ENCODE measurements around the gene COL4A3.

The COL4A3 gene

DNA sequence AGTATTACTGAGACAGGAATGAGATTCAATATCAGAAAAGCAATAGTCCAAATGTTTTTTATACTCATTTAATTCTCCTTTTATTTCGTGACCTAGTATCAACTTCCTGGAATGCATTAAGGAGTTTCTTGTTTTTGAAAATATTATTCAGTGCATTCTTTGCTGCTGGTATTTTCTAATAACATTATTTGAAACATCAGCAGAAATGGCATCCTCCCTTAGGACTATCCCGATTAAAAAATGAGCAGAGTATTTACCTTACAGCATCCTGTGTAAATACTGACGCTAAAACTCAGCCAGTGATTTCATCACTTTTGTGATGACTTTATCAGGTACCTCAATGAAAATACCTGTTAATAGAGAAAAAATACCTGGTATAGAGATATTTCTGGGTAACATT, 16.3 kb downstream of the COL4A3 start:
- TF ChIP-seq TEAD4 (IDR thresholded peaks at IDR 0.05) (no peak), MAX (IDR thresholded peaks at IDR 0.05) (no peak), ZBTB7A (IDR thresholded peaks at IDR 0.05; ENCODE audit: low read depth) (no peak), CEBPB (IDR thresholded peaks at IDR 0.05) (no peak), CREB1 (IDR thresholded peaks at IDR 0.05; ENCODE audit: low read depth) (no peak), USF1 (IDR thresholded peaks at IDR 0.05) (no peak), NFIC (IDR thresholded peaks at IDR 0.05) (no peak), TCF12 (IDR thresholded peaks at IDR 0.05; ENCODE audit: low read depth) (no peak), EP300 (IDR thresholded peaks at IDR 0.05; ENCODE audit: borderline replicate concordance) (no peak), EGR1 (IDR thresholded peaks at IDR 0.05) (no peak), FOXM1 (IDR thresholded peaks at IDR 0.05; ENCODE audit: borderline replicate concordance, low read depth) (no peak), RAD21 (IDR thresholded peaks at IDR 0.05; ENCODE audit: low read depth) (no peak), TAF1 (IDR thresholded peaks at IDR 0.05; ENCODE audit: low read depth) (no peak), YY1 (IDR thresholded peaks at IDR 0.05; ENCODE audit: low read depth) (no peak)
- TF ChIP-seq, protein P1, sequence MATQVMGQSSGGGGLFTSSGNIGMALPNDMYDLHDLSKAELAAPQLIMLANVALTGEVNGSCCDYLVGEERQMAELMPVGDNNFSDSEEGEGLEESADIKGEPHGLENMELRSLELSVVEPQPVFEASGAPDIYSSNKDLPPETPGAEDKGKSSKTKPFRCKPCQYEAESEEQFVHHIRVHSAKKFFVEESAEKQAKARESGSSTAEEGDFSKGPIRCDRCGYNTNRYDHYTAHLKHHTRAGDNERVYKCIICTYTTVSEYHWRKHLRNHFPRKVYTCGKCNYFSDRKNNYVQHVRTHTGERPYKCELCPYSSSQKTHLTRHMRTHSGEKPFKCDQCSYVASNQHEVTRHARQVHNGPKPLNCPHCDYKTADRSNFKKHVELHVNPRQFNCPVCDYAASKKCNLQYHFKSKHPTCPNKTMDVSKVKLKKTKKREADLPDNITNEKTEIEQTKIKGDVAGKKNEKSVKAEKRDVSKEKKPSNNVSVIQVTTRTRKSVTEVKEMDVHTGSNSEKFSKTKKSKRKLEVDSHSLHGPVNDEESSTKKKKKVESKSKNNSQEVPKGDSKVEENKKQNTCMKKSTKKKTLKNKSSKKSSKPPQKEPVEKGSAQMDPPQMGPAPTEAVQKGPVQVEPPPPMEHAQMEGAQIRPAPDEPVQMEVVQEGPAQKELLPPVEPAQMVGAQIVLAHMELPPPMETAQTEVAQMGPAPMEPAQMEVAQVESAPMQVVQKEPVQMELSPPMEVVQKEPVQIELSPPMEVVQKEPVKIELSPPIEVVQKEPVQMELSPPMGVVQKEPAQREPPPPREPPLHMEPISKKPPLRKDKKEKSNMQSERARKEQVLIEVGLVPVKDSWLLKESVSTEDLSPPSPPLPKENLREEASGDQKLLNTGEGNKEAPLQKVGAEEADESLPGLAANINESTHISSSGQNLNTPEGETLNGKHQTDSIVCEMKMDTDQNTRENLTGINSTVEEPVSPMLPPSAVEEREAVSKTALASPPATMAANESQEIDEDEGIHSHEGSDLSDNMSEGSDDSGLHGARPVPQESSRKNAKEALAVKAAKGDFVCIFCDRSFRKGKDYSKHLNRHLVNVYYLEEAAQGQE (IDR thresholded peaks at IDR 0.05; ENCODE audit: low read depth), result no peak

DNA sequence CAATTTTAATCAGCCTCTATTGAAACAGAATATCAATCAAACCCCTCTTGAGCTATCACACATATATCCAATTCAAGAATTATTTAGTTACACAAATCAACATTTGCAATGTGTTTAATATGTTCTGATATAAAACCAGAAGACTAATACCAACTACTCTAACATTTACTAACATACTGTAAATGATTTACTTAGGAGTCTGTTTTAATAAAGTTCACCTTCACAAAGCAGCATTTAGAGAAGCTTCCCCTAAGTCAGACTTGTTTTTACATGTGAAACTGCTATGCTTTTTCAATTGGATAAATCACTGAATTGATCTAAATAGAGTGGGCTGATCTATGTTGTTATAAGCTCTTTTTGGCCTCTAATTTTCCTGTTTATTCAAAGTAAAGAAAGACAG, 18.3 kb downstream of the COL4A3 start:
- no peak for TF ChIP-seq CREB1 (IDR thresholded peaks at IDR 0.05; ENCODE audit: low read depth)
- TF ChIP-seq EGR1 (IDR thresholded peaks at IDR 0.05), result no peak
- no peak for TF ChIP-seq FOXM1 (IDR thresholded peaks at IDR 0.05; ENCODE audit: borderline replicate concordance, low read depth)
- TF ChIP-seq, protein P1 (IDR thresholded peaks at IDR 0.05; ENCODE audit: low read depth), result no peak
- no peak for TF ChIP-seq TCF12 (IDR thresholded peaks at IDR 0.05; ENCODE audit: low read depth)
- no peak for TF ChIP-seq TAF1 (IDR thresholded peaks at IDR 0.05; ENCODE audit: low read depth)
- TF ChIP-seq ZBTB7A (IDR thresholded peaks at IDR 0.05; ENCODE audit: low read depth), result no peak
- no peak for TF ChIP-seq CEBPB (IDR thresholded peaks at IDR 0.05)
- no peak for TF ChIP-seq YY1 (IDR thresholded peaks at IDR 0.05; ENCODE audit: low read depth)
- no peak for TF ChIP-seq EP300 (IDR thresholded peaks at IDR 0.05; ENCODE audit: borderline replicate concordance)
- TF ChIP-seq NFIC (IDR thresholded peaks at IDR 0.05), result no peak
- TF ChIP-seq TEAD4 (IDR thresholded peaks at IDR 0.05), result no peak

DNA sequence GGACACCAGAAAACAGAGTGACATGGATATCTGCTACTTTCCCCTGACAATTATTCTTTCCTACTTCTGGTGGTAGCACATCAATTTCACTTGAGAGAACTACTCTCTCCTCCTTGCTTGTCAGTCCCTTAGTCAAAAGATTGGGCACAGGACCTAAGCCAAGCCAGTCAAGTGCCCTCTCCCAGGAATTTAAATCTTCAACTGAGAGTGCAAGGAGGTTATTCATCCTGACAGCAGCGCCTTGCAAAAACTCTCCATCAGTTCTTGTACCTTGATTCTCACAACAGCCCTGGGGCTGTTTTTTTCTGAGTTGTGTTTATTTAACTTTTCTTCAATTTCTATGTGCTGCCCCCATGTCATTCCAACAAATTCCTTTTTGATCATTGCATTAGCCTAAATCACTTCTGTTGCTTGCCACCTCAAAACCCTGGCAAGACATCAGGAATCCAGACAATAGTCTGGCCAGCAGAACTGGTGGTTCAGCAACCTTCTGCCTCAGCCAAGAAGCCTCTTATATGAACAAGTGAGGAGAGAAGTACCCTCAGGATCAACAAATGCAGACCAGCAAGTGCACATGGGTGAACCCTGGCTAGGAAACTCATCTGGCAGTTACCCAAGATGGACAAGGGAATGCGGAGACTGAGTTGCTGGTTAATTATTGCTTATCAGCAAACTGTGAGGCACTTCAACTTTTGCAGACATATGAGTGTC, 19.4 kb downstream of the COL4A3 start:
- TF ChIP-seq USF1 (IDR thresholded peaks at IDR 0.05) (no peak), CEBPB (IDR thresholded peaks at IDR 0.05) (no peak), ZBTB7A (IDR thresholded peaks at IDR 0.05; ENCODE audit: low read depth) (no peak), YY1 (IDR thresholded peaks at IDR 0.05; ENCODE audit: low read depth) (no peak), TAF1 (IDR thresholded peaks at IDR 0.05; ENCODE audit: low read depth) (no peak), RAD21 (IDR thresholded peaks at IDR 0.05; ENCODE audit: low read depth) (no peak)
- TF ChIP-seq, protein P1 (IDR thresholded peaks at IDR 0.05; ENCODE audit: low read depth), result no peak

GRCh38 chr2:227185615-227186232, 21.3 kb downstream of the COL4A3 start:
- TF ChIP-seq CEBPB (IDR thresholded peaks at IDR 0.05) (no peak), TCF12 (IDR thresholded peaks at IDR 0.05; ENCODE audit: low read depth) (no peak), YY1 (IDR thresholded peaks at IDR 0.05; ENCODE audit: low read depth) (no peak)
